SK-N-SH (cell line): Measurements from ENCODE around the gene CCDC47. TPM values are rescaled to one million over a fixed set of nuclear protein-coding genes. Genes with fewer than 3 reads are reported as not detected.

Experiments
- CTCF ChIA-PET: fragments of 300-600, 350-600 bp; formaldehyde crosslinking; extraction: SDS; loops from one replicate; lab custom pipeline; 2021; lab: Yijun Ruan, JAX
- POLR2A ChIA-PET: fragments of 350-600 bp; sonication (Branson Sonifier 250); formaldehyde crosslinking; extraction: SDS; loops from one replicate; lab custom pipeline; 2020; ENCODE audit warnings: antibody characterized with exemption, inconsistent platforms; lab: Yijun Ruan, JAX
- DNase-seq: peaks from one replicate; pipeline ENCODE4 v3.0.0; 2012
- H2AFZ ChIP-seq: fragments of 200-600 bp; sonication (generic); 2 replicates; pipeline ENCODE4 v1.8.1; 2016; ENCODE audit warnings: antibody characterized with exemption, mild to moderate bottlenecking, low read depth
- H3F3A ChIP-seq: fragments of 200-600 bp; sonication (generic); replicated peaks from 2 replicates; pipeline ENCODE3; 2016; ENCODE audit warnings: antibody characterized with exemption, mild to moderate bottlenecking; ENCODE audit not compliant: insufficient read depth
- H3K27ac ChIP-seq, 2 experiments: fragments of 200-500 bp in 1 of 2; fragments of 200-600 bp in 1 of 2; sonication (Bioruptor generic) in 1 of 2; sonication (generic), shearing (Covaris generic) in 1 of 2; 2 replicates each; pipeline versions ENCODE4 v1.5.1 to v1.6.1; 2014 to 2016; ENCODE audit warnings: low read depth in 2 of 2, inconsistent platforms in 1 of 2, low read length in 1 of 2, mild to moderate bottlenecking in 1 of 2, mixed read lengths in 1 of 2
- H3K27me3 ChIP-seq: fragments of 200-600 bp; sonication (generic), shearing (Covaris generic); 2 replicates; pipeline ENCODE4 v1.6.1; 2016; ENCODE audit warnings: mixed run types; ENCODE audit not compliant: insufficient read depth
- H3K36me3 ChIP-seq, 2 experiments: fragments of 200-500 bp in 1 of 2; fragments of 200-600 bp in 1 of 2; sonication (Bioruptor generic) in 1 of 2; sonication (generic) in 1 of 2; replicated peaks in 1 of 2; 2 replicates each; pipeline versions ENCODE3 to v1.5.1; 2014 to 2016; ENCODE audit warnings: low read length in 1 of 2, mild to moderate bottlenecking in 1 of 2; ENCODE audit not compliant: insufficient read depth in 2 of 2, control insufficient read depth in 1 of 2
- H3K4me1 ChIP-seq, 2 experiments: fragments of 200-500 bp in 1 of 2; fragments of 200-600 bp in 1 of 2; sonication (Bioruptor generic) in 1 of 2; sonication (generic), shearing (Covaris generic) in 1 of 2; 2 replicates each; pipeline versions ENCODE4 v1.5.1 to v1.6.1; 2014 to 2016; ENCODE audit warnings: low read depth in 1 of 2, low read length in 1 of 2, mixed run types in 1 of 2; ENCODE audit not compliant: insufficient read depth in 2 of 2, control insufficient read depth in 1 of 2
- H3K4me2 ChIP-seq: fragments of 200-600 bp; sonication (generic), shearing (Covaris generic); 2 replicates; pipeline ENCODE4 v1.6.1; 2017; ENCODE audit warnings: mixed run types
- H3K4me3 ChIP-seq, 2 experiments: fragments of 200-500 bp in 1 of 2; fragments of 200-600 bp in 1 of 2; sonication (Bioruptor generic) in 1 of 2; sonication (generic), shearing (Covaris generic) in 1 of 2; 2 replicates each; pipeline versions ENCODE4 v1.5.1 to v1.8.1; 2014 to 2016; ENCODE audit warnings: low read depth in 2 of 2, inconsistent platforms in 1 of 2, low read length in 1 of 2, mild to moderate bottlenecking in 1 of 2, mixed read lengths in 1 of 2, moderate library complexity in 1 of 2
- H3K79me2 ChIP-seq: fragments of 200-600 bp; sonication (generic); 2 replicates; pipeline ENCODE4 v1.8.1; 2017; ENCODE audit warnings: mild to moderate bottlenecking; ENCODE audit not compliant: insufficient read depth
- H3K9ac ChIP-seq: fragments of 200-600 bp; sonication (generic); 2 replicates; pipeline ENCODE4 v1.6.1; 2017; ENCODE audit warnings: mixed run types
- H3K9me2 ChIP-seq: fragments of 200-600 bp; sonication (generic); 2 replicates; pipeline ENCODE4 v1.6.1; 2017; ENCODE audit warnings: mixed run types
- H3K9me3 ChIP-seq: fragments of 200-600 bp; sonication (generic); 2 replicates; pipeline ENCODE4 v1.6.1; 2017; ENCODE audit warnings: mixed run types, mild to moderate bottlenecking, moderate library complexity
- H4K20me1 ChIP-seq: fragments of 200-600 bp; sonication (generic); 2 replicates; pipeline ENCODE4 v1.6.1; 2017; ENCODE audit warnings: mild to moderate bottlenecking, mixed run types; ENCODE audit not compliant: insufficient read depth
- EZH2phosphoT487 ChIP-seq: fragments of 200-600 bp; sonication (generic); IDR thresholded peaks from 2 replicates; pipeline ENCODE4 v1.6.1; 2017; ENCODE audit warnings: low read depth, mixed run types, mild to moderate bottlenecking, antibody characterized with exemption, moderate library complexity, borderline replicate concordance
- FOSL2 ChIP-seq: IDR thresholded peaks from 2 replicates; pipeline ENCODE4 v1.4.0; 2012; ENCODE audit warnings: low read depth, mild to moderate bottlenecking, moderate library complexity, borderline replicate concordance
- FOXJ3 ChIP-seq: sonication (generic); formaldehyde crosslinking; IDR thresholded peaks from 2 replicates; pipeline ENCODE4 v1.5.1; 2020; ENCODE audit warnings: mild to moderate bottlenecking, missing genetic modification reagents
- FOXM1 ChIP-seq: IDR thresholded peaks from 2 replicates; pipeline ENCODE4 v1.4.0; 2012; ENCODE audit warnings: low read depth, mild to moderate bottlenecking
- GABPA ChIP-seq: IDR thresholded peaks from 2 replicates; pipeline ENCODE4 v1.4.0; 2012; ENCODE audit warnings: low read depth, mild to moderate bottlenecking
- GATA2 ChIP-seq: sonication (generic); formaldehyde crosslinking; IDR thresholded peaks from 2 replicates; pipeline ENCODE4 v1.5.0; 2020; ENCODE audit warnings: mild to moderate bottlenecking, missing genetic modification reagents
- MEF2A ChIP-seq: IDR thresholded peaks from 2 replicates; pipeline ENCODE4 v1.4.0; 2012; ENCODE audit warnings: low read depth, borderline replicate concordance
- NFIC ChIP-seq: IDR thresholded peaks from 2 replicates; pipeline ENCODE4 v1.4.0; 2012; ENCODE audit warnings: borderline replicate concordance
- POLR2AphosphoS5 ChIP-seq: IDR thresholded peaks from 2 replicates; pipeline ENCODE4 v1.6.1; 2012; ENCODE audit warnings: low read depth, low read length
- RAD21 ChIP-seq: IDR thresholded peaks from 2 replicates; pipeline ENCODE4 v1.6.1; 2012; ENCODE audit warnings: mild to moderate bottlenecking, low read length
- RCOR1 ChIP-seq: fragments of 150-350 bp; IDR thresholded peaks from 2 replicates; pipeline ENCODE4 v1.6.1; 2017; ENCODE audit warnings: antibody characterized with exemption, low read length
- RFX5 ChIP-seq: IDR thresholded peaks from 2 replicates; pipeline ENCODE4 v1.6.1; 2012; ENCODE audit warnings: mild to moderate bottlenecking, improper control_type of control experiment, low read length
- RXRA ChIP-seq: IDR thresholded peaks from 2 replicates; pipeline ENCODE4 v1.4.0; 2012; ENCODE audit warnings: low read depth, mild to moderate bottlenecking, borderline replicate concordance
- SIN3A ChIP-seq: IDR thresholded peaks from 2 replicates; pipeline ENCODE4 v1.6.1; 2012; ENCODE audit warnings: low read depth, mild to moderate bottlenecking, low read length, moderate library complexity, borderline replicate concordance
- SMC3 ChIP-seq: IDR thresholded peaks from 2 replicates; pipeline ENCODE4 v1.6.1; 2012; ENCODE audit warnings: low read depth, low read length, improper control_type of control experiment
- TAF1 ChIP-seq: IDR thresholded peaks from 2 replicates; pipeline ENCODE4 v1.6.1; 2012; ENCODE audit warnings: low read depth, mild to moderate bottlenecking, low read length, moderate library complexity, borderline replicate concordance
- TCF12 ChIP-seq: IDR thresholded peaks from 2 replicates; pipeline ENCODE4 v1.4.0; 2012
- TEAD4 ChIP-seq: IDR thresholded peaks from 2 replicates; pipeline ENCODE4 v1.4.0; 2012; ENCODE audit warnings: mild to moderate bottlenecking, borderline replicate concordance; ENCODE audit not compliant: insufficient read depth
- USF2 ChIP-seq: fragments of 150-350 bp; IDR thresholded peaks from 2 replicates; pipeline ENCODE4 v1.6.1; 2017; ENCODE audit warnings: antibody characterized with exemption, low read length, low read depth, borderline replicate concordance
- YY1 ChIP-seq: IDR thresholded peaks from 2 replicates; pipeline ENCODE4 v1.4.0; 2012; ENCODE audit warnings: low read depth, mild to moderate bottlenecking
- ZBTB33 ChIP-seq: IDR thresholded peaks from 2 replicates; pipeline ENCODE4 v1.4.0; 2012; ENCODE audit warnings: low read depth, borderline replicate concordance
- WGBS: methylation state at CpG from one replicate; pipeline ENCODE4 v1.1.6; 2017; ENCODE audit warnings: low lambda C conversion rate; 5-methylcytosine and 5-hydroxymethylcytosine counted together
- polyA plus RNA-seq, 3 experiments: library from polyadenylated mRNA; depleted of rRNA; stranded (reverse); fragments of >200 nt; gene quantifications; 2 replicates each; pipeline ENCODE4 v1.2.3, GENCODE V29; 2012

CCDC47 gene
- polyA plus RNA-seq, 1 of the 3 experiments (the other 2 are of a cell fraction), result 76.6 TPM

- ChIA-PET POLR2A (interaction anchor here (1.0 kb wide), 1 partner anchor 11 kb away, joined by 3 read pairs; no protein-coding TSS in a partner anchor), CTCF (interaction anchor here (1.7 kb wide), 1 partner anchor 11 kb away, joined by 7 read pairs; no protein-coding TSS in a partner anchor)
- no peak overlapping the region for H3K4me2 ChIP-seq
- no peak overlapping the region for H3K27ac ChIP-seq
- H3F3A ChIP-seq, result peaks cover 18% of the 10 kb centered on the region
- no peaks in the 10 kb centered on the region for H3K9me2 ChIP-seq
- H3K79me2 ChIP-seq, result peaks cover 36% of the 10 kb centered on the region
- H3K9ac ChIP-seq, result no peak overlapping the region
- peaks cover 75 to 91% of the 10 kb centered on the region in 2 experiments for H3K36me3 ChIP-seq
- H3K27me3 ChIP-seq, result no peaks in the 10 kb centered on the region
- DNase-seq, result no peak
- H2AFZ ChIP-seq, result no peak overlapping the region
- TF ChIP-seq YY1 (no peak), TEAD4 (no peak), EZH2phosphoT487 (no peak), SMC3 (no peak), RCOR1 (no peak), POLR2AphosphoS5 (no peak), FOXM1 (no peak), ZBTB33 (no peak), USF2 (no peak), TAF1 (no peak)
- 88% methylated on average over 10 of the region's 10 CpGs for WGBS
- no peaks in the 10 kb centered on the region for H3K4me1 ChIP-seq
- no peaks in the 10 kb centered on the region for H4K20me1 ChIP-seq
- no peaks in the 10 kb centered on the region for H3K9me3 ChIP-seq
- H3K4me3 ChIP-seq, result no peak overlapping the region
Measured at GRCh38 chr17:63760771-63761539, 12.4 kb downstream of the CCDC47 start.

GRCh38 chr17:63758428-63758827 lies 15.0 kb downstream of the CCDC47 start:
- DNase-seq, result no peak
- TF ChIP-seq MEF2A (no peak), TCF12 (no peak), YY1 (no peak), POLR2AphosphoS5 (no peak), GATA2 (CRISPR knock-in tag) (no peak), RAD21 (no peak), FOXM1 (no peak), RXRA (no peak), FOXJ3 (CRISPR knock-in tag) (no peak), SIN3A (no peak), GABPA (no peak), TAF1 (no peak), FOSL2 (no peak), RFX5 (no peak), NFIC (no peak), SMC3 (no peak)

More at GRCh38 chr17:63758428-63758827, 15.0 kb downstream of the CCDC47 start:
- Histone ChIP-seq H3K4me3 (no peak overlapping the region), H3K79me2 (peaks cover 16% of the 10 kb centered on the region), H3K4me1 (no peaks in the 10 kb centered on the region), H3K9ac (no peak overlapping the region), H3K27ac (no peak overlapping the region), H3K36me3 (peaks cover 75 to 90% of the 10 kb centered on the region in 2 experiments), H4K20me1 (no peaks in the 10 kb centered on the region), H2AFZ (no peak overlapping the region), H3K9me3 (no peaks in the 10 kb centered on the region), H3F3A (peaks cover 18% of the 10 kb centered on the region), H3K27me3 (no peaks in the 10 kb centered on the region), H3K4me2 (no peak overlapping the region), H3K9me2 (no peaks in the 10 kb centered on the region)
- CTCF ChIA-PET, result no interaction called here
- POLR2A ChIA-PET, result no interaction called here
- 77% methylated on average over 2 of the region's 2 CpGs for WGBS
